Heart right ventricle (tissue), 16 donors: ENCODE data around the gene POLR1C. TPM values are rescaled to one million over a fixed set of nuclear protein-coding genes. Genes with fewer than 3 reads are reported as not detected.

Experiments
- ATAC-seq, 8 donors: fragments of 200-7000 bp; cut with Tn5 transposase; one replicate each; pipeline ENCODE4 v1.9.1; 2020; ENCODE audit warnings: mild to moderate bottlenecking in 8 of 8, moderate library complexity in 8 of 8, moderate number of reproducible peaks in 1 of 8
- DNase-seq, 2 donors: peaks; one replicate each; pipeline ENCODE4 v3.0.0-alpha.2; 2020
- H3K27ac ChIP-seq, 10 donors: fragments of 200-600 bp; sonication (generic) in 2 of 10; one replicate each; pipeline versions ENCODE4 v1.5.0 to v1.8.0; 2020 to 2022; ENCODE audit warnings: mild to moderate bottlenecking in 3 of 10
- H3K27me3 ChIP-seq, 7 donors: fragments of 200-600 bp; one replicate each; pipeline ENCODE4 v1.8.0; 2021 to 2022; ENCODE audit warnings: mild to moderate bottlenecking in 2 of 7
- H3K36me3 ChIP-seq, 9 donors: fragments of 200-600 bp; sonication (generic) in 1 of 9; one replicate each; pipeline versions ENCODE4 v1.5.0 to v1.8.0; 2020 to 2022; ENCODE audit warnings: mild to moderate bottlenecking in 2 of 9
- H3K4me1 ChIP-seq, 9 donors: fragments of 200-600 bp; sonication (generic) in 1 of 9; one replicate each; pipeline versions ENCODE4 v1.5.0 to v1.8.0; 2020 to 2022; ENCODE audit warnings: mild to moderate bottlenecking in 4 of 9
- H3K4me3 ChIP-seq, 10 donors: fragments of 200-600 bp; sonication (generic) in 2 of 10; one replicate each; pipeline versions ENCODE4 v1.5.0 to v1.8.0; 2020 to 2022; ENCODE audit warnings: mild to moderate bottlenecking in 7 of 10, moderate library complexity in 2 of 10
- H3K9me3 ChIP-seq, 11 donors: fragments of 200-600 bp in 10 of 11; sonication (generic) in 2 of 11; one replicate each; pipeline versions ENCODE4 v1.5.0 to v1.8.0; 2013 to 2022; ENCODE audit warnings: mild to moderate bottlenecking in 2 of 11, control low read depth in 1 of 11, moderate library complexity in 1 of 11
- CTCF ChIP-seq, 9 donors: fragments of 200-600 bp; sonication (generic) in 2 of 9; IDR thresholded peaks; one replicate each; pipeline versions ENCODE4 v1.5.0 to v1.8.0; 2021 to 2022; ENCODE audit warnings: antibody characterized with exemption in 9 of 9, mild to moderate bottlenecking in 5 of 9, moderate library complexity in 1 of 9
- WGBS, 2 donors: extraction: QIAGEN DNeasy Blood & Tissue Kit; methylation state at CpG; one replicate each; pipeline ENCODE4 v1.1.7; 2013; ENCODE audit warnings: inconsistent platforms in 1 of 2; 5-methylcytosine and 5-hydroxymethylcytosine counted together
- intact Hi-C, 10 donors: fragments of 100-400 bp; cut with DNase I; formaldehyde crosslinking; loops; one replicate each; pipeline versions ENCODE4 v1.11.1 to v1.14.2; 2022
- polyA plus RNA-seq, 2 donors: library from polyadenylated mRNA; stranded (reverse); fragments of 200-250 nt; gene quantifications; one replicate each; pipeline ENCODE4 v1.2.3, GENCODE V29; 2013
- total RNA-seq, 10 donors: library from RNA; stranded (reverse); fragmentation: NEBNext Ultra II Directional in 3 of 10; extraction: Animal tissue kit (Norgen Biotek cat#: 25700) in 3 of 10; gene quantifications; one replicate each; pipeline versions ENCODE4 v1.2.1 to v1.2.4, GENCODE V29; 2021 to 2023
- donor health status: Arrhythmogenic right ventricular cardiomyopathy.
- donor health status: ischemic (EF 13 %, LVEDD 7.1; RV severe dilation, severe dysfunction).
- donor health status: healthy with polysubstance abuse.
- donor health status: DM: no; HTN: yes; CAD: no.
- donor health status: DM: no; HTN: no; CAD: no.
- donor health status: ischemic (EF 25% LVEDD 6.9; RV normal size, moderate dysfunction).
- donor health status: ischemic (EF 25% LVEDD 5.7; RV mildly dilated, moderate dysfunction).
- donor health status: healthy.
- donor health status: DM: yes; HTN: yes; CAD: no.
- donor health status: Ischemic cardiomyopathy.
- donor health status: ischemic (EF 35%, LVEDD 5.7; RV mildly dilated, moderate dysfunction).
- donor health status: nonischemic (EF 11% LVEDD 7.7; RV severe dilation, severe dysfunction).
- donor health status: DM: yes; HTN: yes; CAD: no.
- donor health status: PGD.
- donor health status: ischemic (EF 29% LVEDD 5.4; RV normal size, mild dysfunction).
- donor health status: nonischemic (EF 23%, LVEDD 6.1; RV moderate dilation, normal function).

Gene POLR1C
- total and polyA plus RNA-seq, 12 donors: 10.3 to 35.5 (median 15.3) TPM

GRCh38 chr6:43475516-43475915, 41.4 kb upstream of the POLR1C start:
- Histone ChIP-seq H3K36me3 (peaks cover 0 to 4% (median 0%) of the 10 kb centered on the region in 9 donors), H3K4me1 (peaks cover 7 to 35% (median 30%) of the 10 kb centered on the region in 9 donors), H3K9me3 (no peaks in the 10 kb centered on the region), H3K4me3 (no peak overlapping the region), H3K27me3 (no peaks in the 10 kb centered on the region), H3K27ac (no peak overlapping the region)
- 86 to 90% methylated on average over 6 of the region's 6 CpGs for WGBS, 2 donors
- no peak for ATAC-seq
- no peak for TF ChIP-seq CTCF (IDR thresholded peaks at IDR 0.05)
- no peak for DNase-seq
- intact Hi-C loops: no loop called here

- peaks cover 0 to 10% (median 0%) of the 10 kb centered on the region in 9 donors for H3K36me3 ChIP-seq
- peak overlapping the region in 8 of 10 donors; percentile 32 to 94 (median 85) for H3K27ac ChIP-seq
- 42 to 57% methylated on average over 2 of the region's 2 CpGs for WGBS, 2 donors
- no peak for DNase-seq
- TF ChIP-seq CTCF (IDR thresholded peaks at IDR 0.05): no peak
- H3K4me1 ChIP-seq: peaks cover 7 to 46% (median 33%) of the 10 kb centered on the region in 9 donors
- peak overlapping the region in 8 of 10 donors; percentile 61 to 87 (median 76) for H3K4me3 ChIP-seq
- intact Hi-C loops: no loop called here
- ATAC-seq: no peak
- H3K9me3 ChIP-seq: no peaks in the 10 kb centered on the region
- H3K27me3 ChIP-seq: no peaks in the 10 kb centered on the region
These were observed 40.1 kb upstream of the POLR1C start for GRCh38 chr6:43476746-43477145.

GRCh38 chr6:43477235-43478007, 39.5 kb upstream of the POLR1C start, which contains the start of gene TJAP1:
TJAP1 (plus strand) TSS chr6:43477570; CDS start chr6:43499002, 21,432 bp downstream.
- peak within 1 kb of the TSS; percentile 61 to 87 (median 76) for H3K4me3 ChIP-seq
- peak; percentile 98 to 100 (median 100) for ATAC-seq
- peaks cover 0 to 10% (median 0%) of the 10 kb centered on the region in 9 donors for H3K36me3 ChIP-seq
- intact Hi-C loops: no loop called here
- H3K27ac ChIP-seq: peak within 1 kb of the TSS in 9 of 10 donors; percentile 46 to 94 (median 88)
- H3K27me3 ChIP-seq: no peaks in the 10 kb centered on the region
- TF ChIP-seq CTCF (IDR thresholded peaks at IDR 0.05): no peak
- DNase-seq: peak; percentile 93 to 95
- H3K9me3 ChIP-seq: no peaks in the 10 kb centered on the region
- peaks cover 7 to 51% (median 33%) of the 10 kb centered on the region in 9 donors for H3K4me1 ChIP-seq
- whole genome bisulfite sequencing, 2 donors: 1 to 2% methylated on average over 34 of the region's 34 CpGs

GRCh38 chr6:43478008-43478372, 38.9 kb upstream of the POLR1C start:
- DNase-seq (no peak), ATAC-seq (peak in 1 of 8 donors; percentile 23)
- peaks cover 0 to 10% (median 0%) of the 10 kb centered on the region in 9 donors for H3K36me3 ChIP-seq
- H3K4me3 ChIP-seq: peak overlapping the region; percentile 61 to 87 (median 76)
- no peaks in the 10 kb centered on the region for H3K9me3 ChIP-seq
- peak overlapping the region in 9 of 10 donors; percentile 46 to 94 (median 88) for H3K27ac ChIP-seq
- H3K4me1 ChIP-seq: peaks cover 7 to 54% (median 33%) of the 10 kb centered on the region in 9 donors
- intact Hi-C loops: no loop called here
- TF ChIP-seq CTCF (IDR thresholded peaks at IDR 0.05): no peak
- WGBS, 2 donors: 15 to 20% methylated on average over 3 of the region's 3 CpGs
- no peaks in the 10 kb centered on the region for H3K27me3 ChIP-seq
